Loucy (cell line): ENCODE measurements around the gene OGFR.

Source experiments
- EZH2phosphoT487 ChIP-seq: fragments of 200-600 bp; IDR thresholded peaks from 2 replicates; pipeline ENCODE4 v1.6.1; 2018; ENCODE audit warnings: antibody characterized with exemption, mild to moderate bottlenecking, moderate library complexity, borderline replicate concordance
- TF ChIP-seq, protein P1 (sequence below): fragments of 200-600 bp; sonication (generic); conservative IDR thresholded peaks from 2 replicates; pipeline ENCODE4 v1.5.1; 2014; ENCODE audit warnings: mild to moderate bottlenecking, antibody characterized with exemption, low read length

DNA sequence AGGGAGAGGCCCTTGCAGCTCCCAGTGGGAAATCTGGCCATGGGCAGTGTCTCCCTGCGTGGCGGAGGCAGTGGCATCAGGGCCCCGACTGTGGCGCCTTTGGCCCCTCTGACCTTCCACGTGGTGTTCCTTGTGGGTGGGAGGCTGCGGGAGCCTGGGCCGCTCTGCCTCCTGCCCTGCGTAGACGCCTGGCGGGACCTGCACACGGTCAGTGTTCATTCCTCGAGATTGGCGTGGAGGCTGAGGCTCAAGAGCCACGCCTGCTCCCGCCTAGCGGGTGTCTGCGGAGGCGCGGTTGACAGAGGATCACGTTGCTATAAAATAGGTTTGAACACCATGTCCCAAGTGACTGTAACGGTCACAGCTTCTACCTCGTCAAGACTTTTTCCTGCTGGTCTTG, 26.2 kb downstream of the OGFR start:
- TF ChIP-seq, protein P1, sequence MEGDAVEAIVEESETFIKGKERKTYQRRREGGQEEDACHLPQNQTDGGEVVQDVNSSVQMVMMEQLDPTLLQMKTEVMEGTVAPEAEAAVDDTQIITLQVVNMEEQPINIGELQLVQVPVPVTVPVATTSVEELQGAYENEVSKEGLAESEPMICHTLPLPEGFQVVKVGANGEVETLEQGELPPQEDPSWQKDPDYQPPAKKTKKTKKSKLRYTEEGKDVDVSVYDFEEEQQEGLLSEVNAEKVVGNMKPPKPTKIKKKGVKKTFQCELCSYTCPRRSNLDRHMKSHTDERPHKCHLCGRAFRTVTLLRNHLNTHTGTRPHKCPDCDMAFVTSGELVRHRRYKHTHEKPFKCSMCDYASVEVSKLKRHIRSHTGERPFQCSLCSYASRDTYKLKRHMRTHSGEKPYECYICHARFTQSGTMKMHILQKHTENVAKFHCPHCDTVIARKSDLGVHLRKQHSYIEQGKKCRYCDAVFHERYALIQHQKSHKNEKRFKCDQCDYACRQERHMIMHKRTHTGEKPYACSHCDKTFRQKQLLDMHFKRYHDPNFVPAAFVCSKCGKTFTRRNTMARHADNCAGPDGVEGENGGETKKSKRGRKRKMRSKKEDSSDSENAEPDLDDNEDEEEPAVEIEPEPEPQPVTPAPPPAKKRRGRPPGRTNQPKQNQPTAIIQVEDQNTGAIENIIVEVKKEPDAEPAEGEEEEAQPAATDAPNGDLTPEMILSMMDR, result no peak
- TF ChIP-seq EZH2phosphoT487, result no peak
